ENCODE measurements around the gene ARHGEF33.

- TF ChIP-seq POLR2AphosphoS5 (IDR thresholded peaks at IDR 0.05) (no peak), CTCF (IDR thresholded peaks at IDR 0.05) (no peak), POLR2A (IDR thresholded peaks at IDR 0.05; ENCODE audit: low read depth) (no peak)
Observed at GRCh38 chr2:38982498-38982897, 92.8 kb downstream of the ARHGEF33 start.
